GM19372 (cell line): Measurements from ENCODE around the gene SFRP4.
"Not testable (repeated sequence)": the region's sequence is repeated elsewhere in the genome, so short reads cannot be mapped to it uniquely, and the experiment has no call there.

ENCODE experiments used
- ATAC-seq: cut with Tn5 transposase; IDR thresholded peaks from one replicate; pipeline ENCODE4 v1.9.1; 2021; ENCODE audit warnings: mild to moderate bottlenecking, low read depth, moderate library complexity; ENCODE audit not compliant: unreplicated experiment

The SFRP4 gene

GRCh38 chr7:37916673-37917660 lies at the start of gene SFRP4:
Gene SFRP4 (minus strand): TSS chr7:37916817. CDS start chr7:37916537, 280 bp downstream.
- no peak for ATAC-seq

- no peak for ATAC-seq
These were observed 47.6 kb upstream of the SFRP4 start for GRCh38 chr7:37964196-37964595.

- ATAC-seq = no peak
These were observed 44.6 kb upstream of the SFRP4 start for GRCh38 chr7:37961251-37961650.

- no peak for ATAC-seq
These were observed 43.9 kb upstream of the SFRP4 start for GRCh38 chr7:37960483-37960882.

- no peak for ATAC-seq
These were observed 40.8 kb upstream of the SFRP4 start for GRCh38 chr7:37957221-37957970.

GRCh38 chr7:37956791-37957190 lies 40.2 kb upstream of the SFRP4 start:
- ATAC-seq = no peak

GRCh38 chr7:37954217-37954616 lies 37.6 kb upstream of the SFRP4 start:
- not testable (repeated sequence) for ATAC-seq

- ATAC-seq = no peak
These were observed 35.6 kb upstream of the SFRP4 start for GRCh38 chr7:37952240-37952639.

- ATAC-seq = no peak
These were observed 31.3 kb upstream of the SFRP4 start for GRCh38 chr7:37947941-37948210.

- ATAC-seq = no peak
These were observed 30.7 kb upstream of the SFRP4 start for GRCh38 chr7:37947138-37947940.

GRCh38 chr7:37945336-37945735 lies 28.7 kb upstream of the SFRP4 start:
- no peak for ATAC-seq

GRCh38 chr7:37944737-37945054 lies 28.1 kb upstream of the SFRP4 start:
- no peak for ATAC-seq

- ATAC-seq = no peak
These were observed 27.5 kb upstream of the SFRP4 start for GRCh38 chr7:37943905-37944736.

GRCh38 chr7:37942934-37943610 lies 26.5 kb upstream of the SFRP4 start:
- no peak for ATAC-seq

GRCh38 chr7:37933018-37933566 lies 16.5 kb upstream of the SFRP4 start:
- ATAC-seq = no peak

- no peak for ATAC-seq
These were observed 15.9 kb upstream of the SFRP4 start for GRCh38 chr7:37932543-37932942.

- no peak for ATAC-seq
These were observed 13.8 kb upstream of the SFRP4 start for GRCh38 chr7:37930226-37930948.

GRCh38 chr7:37928878-37929277 lies 12.3 kb upstream of the SFRP4 start:
- ATAC-seq = no peak
